ENCODE data around the gene CRTC1.

Gene CRTC1

GRCh38 chr19:18771328-18772242, 88.1 kb downstream of the CRTC1 start:
- no peaks in the 10 kb centered on the region for H3K9me3 ChIP-seq (ENCODE audit: control insufficient read depth, low read length)
- no peak overlapping the region for H3K4me3 ChIP-seq (ENCODE audit: low read depth, low read length)
- no peaks in the 10 kb centered on the region for H3K36me3 ChIP-seq (ENCODE audit: control insufficient read depth, insufficient read depth, low read length)
- peaks cover 8% of the 10 kb centered on the region for H3K4me1 ChIP-seq
- H3K27ac ChIP-seq: no peak overlapping the region
- H3K4me2 ChIP-seq (ENCODE audit: low read length): no peak overlapping the region
- no peaks in the 10 kb centered on the region for H3K79me2 ChIP-seq
- H2AFZ ChIP-seq: no peak overlapping the region
- TF ChIP-seq CTCF (IDR thresholded peaks at IDR 0.05): no peak
- H3K9ac ChIP-seq: no peak overlapping the region
- H3K27me3 ChIP-seq (ENCODE audit: control insufficient read depth, insufficient read depth, low read length): no peaks in the 10 kb centered on the region

- no peak for TF ChIP-seq CTCF (IDR thresholded peaks at IDR 0.05)
- Histone ChIP-seq H3K4me3 (ENCODE audit: low read depth, low read length) (no peak overlapping the region), H3K36me3 (ENCODE audit: control insufficient read depth, insufficient read depth, low read length) (no peaks in the 10 kb centered on the region), H3K27me3 (ENCODE audit: control insufficient read depth, insufficient read depth, low read length) (no peaks in the 10 kb centered on the region), H3K27ac (no peak overlapping the region), H2AFZ (no peak overlapping the region), H3K9ac (no peak overlapping the region), H3K4me1 (peaks cover under 1% of the 10 kb centered on the region), H3K4me2 (ENCODE audit: low read length) (no peak overlapping the region), H3K9me3 (ENCODE audit: control insufficient read depth, low read length) (no peaks in the 10 kb centered on the region), H3K79me2 (no peaks in the 10 kb centered on the region)
Measured at GRCh38 chr19:18772620-18773587, 89.4 kb downstream of the CRTC1 start.

- Histone ChIP-seq H3K9ac (no peak overlapping the region), H3K36me3 (ENCODE audit: control insufficient read depth, insufficient read depth, low read length) (no peaks in the 10 kb centered on the region), H3K27me3 (ENCODE audit: control insufficient read depth, insufficient read depth, low read length) (no peaks in the 10 kb centered on the region), H3K27ac (no peak overlapping the region), H3K79me2 (no peaks in the 10 kb centered on the region), H3K4me2 (ENCODE audit: low read length) (no peak overlapping the region), H3K4me1 (no peaks in the 10 kb centered on the region), H2AFZ (no peak overlapping the region), H3K4me3 (ENCODE audit: low read depth, low read length) (no peak overlapping the region), H3K9me3 (ENCODE audit: control insufficient read depth, low read length) (no peaks in the 10 kb centered on the region)
- no peak for TF ChIP-seq CTCF (IDR thresholded peaks at IDR 0.05)
Measured at GRCh38 chr19:18773682-18774081, 90.2 kb downstream of the CRTC1 start.

GRCh38 chr19:18774107-18774506, 90.6 kb downstream of the CRTC1 start:
- Histone ChIP-seq H3K9ac (no peak overlapping the region), H3K4me1 (no peaks in the 10 kb centered on the region), H3K36me3 (ENCODE audit: control insufficient read depth, insufficient read depth, low read length) (no peaks in the 10 kb centered on the region), H3K4me2 (ENCODE audit: low read length) (no peak overlapping the region), H3K4me3 (ENCODE audit: low read depth, low read length) (no peak overlapping the region), H3K9me3 (ENCODE audit: control insufficient read depth, low read length) (no peaks in the 10 kb centered on the region), H3K27me3 (ENCODE audit: control insufficient read depth, insufficient read depth, low read length) (no peaks in the 10 kb centered on the region), H2AFZ (no peak overlapping the region), H3K27ac (no peak overlapping the region), H3K79me2 (no peaks in the 10 kb centered on the region)
- no peak for TF ChIP-seq CTCF (IDR thresholded peaks at IDR 0.05)
